IMR-90 (cell line): ENCODE data around the gene STEAP3. TPM values are rescaled to one million over a fixed set of nuclear protein-coding genes. Genes with fewer than 3 reads are reported as not detected.

Experiments
- ATAC-seq: fragments of 200-7000 bp; cut with Tn5 transposase; 2 replicates; pipeline ENCODE4 v1.9.1; 2020; ENCODE audit warnings: low read depth, mild to moderate bottlenecking, moderate library complexity
- BruUV-seq: library from RNA; stranded (reverse); fragments of 400-500 nt; replicated peaks from 2 replicates; lab custom pipeline; 2021; lab: Mats Ljungman, UMichigan
- CTCF ChIA-PET: fragments of 300-600 bp; formaldehyde crosslinking; extraction: SDS; loops from one replicate; lab custom pipeline; 2021; ENCODE audit warnings: antibody characterized with exemption; lab: Yijun Ruan, JAX
- POLR2A ChIA-PET: fragments of 300-600 bp; sonication (Branson Sonifier 250); formaldehyde crosslinking; loops from one replicate; lab custom pipeline; 2022; ENCODE audit warnings: antibody characterized with exemption; ENCODE audit not compliant: unreplicated experiment; lab: Charles Lee
- DNase-seq: peaks from one replicate; pipeline ENCODE4 v3.0.0; 2013
- H2AFZ ChIP-seq: replicated peaks from 2 replicates; pipeline ENCODE3; 2013; ENCODE audit warnings: low read length, mild to moderate bottlenecking; ENCODE audit not compliant: poor library complexity
- H2AK5ac ChIP-seq: 2 replicates; pipeline ENCODE4 v1.6.1; 2013; ENCODE audit warnings: low read depth, low read length, inconsistent platforms
- H2AK9ac ChIP-seq: replicated peaks from 2 replicates; pipeline ENCODE3; 2013; ENCODE audit warnings: mild to moderate bottlenecking, low read depth, low read length, moderate library complexity; ENCODE audit not compliant: poor library complexity
- H2BK120ac ChIP-seq: 2 replicates; pipeline ENCODE4 v1.6.1; 2013; ENCODE audit warnings: low read depth, low read length, inconsistent platforms
- H2BK15ac ChIP-seq: 3 replicates; pipeline ENCODE4 v1.6.1; 2013; ENCODE audit warnings: low read depth, low read length, inconsistent platforms
- H2BK20ac ChIP-seq: 2 replicates; pipeline ENCODE4 v1.6.1; 2013; ENCODE audit warnings: low read depth, mild to moderate bottlenecking, inconsistent platforms, low read length, moderate library complexity
- H2BK5ac ChIP-seq: 2 replicates; pipeline ENCODE4 v1.6.1; 2013; ENCODE audit warnings: mild to moderate bottlenecking, low read depth, low read length, inconsistent platforms; ENCODE audit not compliant: poor library complexity, severe bottlenecking
- H3K14ac ChIP-seq: replicated peaks from 2 replicates; pipeline ENCODE4 v1.6.1; 2013; ENCODE audit warnings: low read depth, low read length, inconsistent platforms
- H3K18ac ChIP-seq: 2 replicates; pipeline ENCODE4 v1.6.1; 2013; ENCODE audit warnings: low read depth, low read length, control low read depth
- H3K23ac ChIP-seq: 2 replicates; pipeline ENCODE4 v1.6.1; 2013; ENCODE audit warnings: low read depth, low read length, inconsistent platforms
- H3K27ac ChIP-seq: 2 replicates; pipeline ENCODE4 v1.5.1; 2013; ENCODE audit warnings: mild to moderate bottlenecking, control low read depth, low read length; ENCODE audit not compliant: insufficient read depth
- H3K27me3 ChIP-seq: 2 replicates; pipeline ENCODE4 v1.6.1; 2013; ENCODE audit warnings: low read length; ENCODE audit not compliant: control insufficient read depth, insufficient read depth
- H3K36me3 ChIP-seq: 2 replicates; pipeline ENCODE4 v1.6.1; 2013; ENCODE audit warnings: low read length, mixed read lengths; ENCODE audit not compliant: control insufficient read depth, insufficient read depth
- H3K4ac ChIP-seq: 2 replicates; pipeline ENCODE4 v1.6.1; 2013; ENCODE audit warnings: low read depth, low read length, inconsistent platforms
- H3K4me1 ChIP-seq: 2 replicates; pipeline ENCODE4 v1.6.1; 2013; ENCODE audit warnings: low read length, mixed read lengths; ENCODE audit not compliant: control insufficient read depth, insufficient read depth
- H3K4me2 ChIP-seq: 2 replicates; pipeline ENCODE4 v1.6.1; 2013; ENCODE audit warnings: low read depth, mild to moderate bottlenecking, control low read depth, low read length, moderate library complexity
- H3K4me3 ChIP-seq: 2 replicates; pipeline ENCODE4 v1.5.1; 2013; ENCODE audit warnings: low read depth, mild to moderate bottlenecking, control low read depth, low read length, moderate library complexity; ENCODE audit not compliant: insufficient read depth
- H3K56ac ChIP-seq: 2 replicates; pipeline ENCODE4 v1.6.1; 2013; ENCODE audit warnings: low read length, inconsistent platforms; ENCODE audit not compliant: insufficient read depth; ENCODE audit errors: extremely low read depth
- H3K79me1 ChIP-seq, 2 experiments: 2 replicates each; pipeline ENCODE4 v1.6.1; 2013; ENCODE audit warnings: low read length in 2 of 2, inconsistent platforms in 1 of 2, low read depth in 1 of 2
- H3K9ac ChIP-seq: 2 replicates; pipeline ENCODE4 v1.6.1; 2013; ENCODE audit warnings: low read depth, low read length, control low read depth
- H3K9me1 ChIP-seq: 2 replicates; pipeline ENCODE4 v1.6.1; 2013; ENCODE audit warnings: low read length, inconsistent platforms; ENCODE audit not compliant: insufficient read depth
- H3K9me3 ChIP-seq: 2 replicates; pipeline ENCODE4 v1.6.1; 2013; ENCODE audit warnings: low read length; ENCODE audit not compliant: control insufficient read depth, insufficient read depth
- H4K20me1 ChIP-seq: 2 replicates; pipeline ENCODE4 v1.6.1; 2013; ENCODE audit warnings: low read length, inconsistent platforms; ENCODE audit not compliant: insufficient read depth
- H4K5ac ChIP-seq: 2 replicates; pipeline ENCODE4 v1.6.1; 2013; ENCODE audit warnings: mild to moderate bottlenecking, low read depth, low read length, control low read depth
- H4K8ac ChIP-seq, 2 experiments: 2 replicates each; pipeline ENCODE4 v1.6.1; 2013; ENCODE audit warnings: low read depth in 2 of 2, low read length in 2 of 2, control low read depth in 1 of 2, inconsistent platforms in 1 of 2
- H4K91ac ChIP-seq: 2 replicates; pipeline ENCODE4 v1.6.1; 2013; ENCODE audit warnings: low read depth, low read length, inconsistent platforms; ENCODE audit not compliant: insufficient read depth
- BHLHE40 ChIP-seq: fragments of 150-350 bp; IDR thresholded peaks from 2 replicates; pipeline ENCODE4 v1.6.1; 2016; ENCODE audit warnings: mild to moderate bottlenecking, low read depth, low read length
- CEBPB ChIP-seq: IDR thresholded peaks from 2 replicates; pipeline ENCODE4 v1.6.1; 2012; ENCODE audit warnings: low read depth, low read length, improper control_type of control experiment
- CHD1 ChIP-seq: IDR thresholded peaks from 2 replicates; pipeline ENCODE4 v1.6.1; 2012; ENCODE audit warnings: low read depth, low read length, improper control_type of control experiment
- CTCF ChIP-seq: conservative IDR thresholded peaks from 2 replicates; pipeline ENCODE4 v1.5.1; 2012; ENCODE audit warnings: mild to moderate bottlenecking, low read depth, low read length, improper control_type of control experiment
- ELK1 ChIP-seq: fragments of 150-350 bp; IDR thresholded peaks from 2 replicates; pipeline ENCODE4 v1.6.1; 2016; ENCODE audit warnings: low read depth, mild to moderate bottlenecking, low read length, moderate library complexity, borderline replicate concordance
- FOS ChIP-seq: fragments of 150-350 bp; IDR thresholded peaks from 2 replicates; pipeline ENCODE4 v1.6.1; 2016; ENCODE audit warnings: low read depth, low read length
- MAZ ChIP-seq: IDR thresholded peaks from 2 replicates; pipeline ENCODE4 v1.6.1; 2012; ENCODE audit warnings: low read depth, mild to moderate bottlenecking, low read length, improper control_type of control experiment, moderate library complexity, borderline replicate concordance
- MXI1 ChIP-seq: IDR thresholded peaks from 2 replicates; pipeline ENCODE4 v1.6.1; 2012; ENCODE audit warnings: low read depth, mild to moderate bottlenecking, low read length, moderate library complexity, borderline replicate concordance
- POLR2A ChIP-seq: IDR thresholded peaks from 2 replicates; pipeline ENCODE4 v1.6.1; 2012; ENCODE audit warnings: mild to moderate bottlenecking, low read depth, low read length
- RAD21 ChIP-seq: IDR thresholded peaks from 2 replicates; pipeline ENCODE4 v1.6.1; 2012; ENCODE audit warnings: low read length, improper control_type of control experiment
- RCOR1 ChIP-seq: IDR thresholded peaks from 2 replicates; pipeline ENCODE4 v1.6.1; 2012; ENCODE audit warnings: mild to moderate bottlenecking, low read length, improper control_type of control experiment; ENCODE audit not compliant: insufficient replicate concordance
- RFX5 ChIP-seq: IDR thresholded peaks from 2 replicates; pipeline ENCODE4 v1.8.0; 2012; ENCODE audit warnings: low read depth, mild to moderate bottlenecking, low read length, moderate library complexity
- SMC3 ChIP-seq: fragments of 150-350 bp; IDR thresholded peaks from 2 replicates; pipeline ENCODE4 v1.6.1; 2016; ENCODE audit warnings: low read depth, mild to moderate bottlenecking, antibody characterized with exemption, low read length, moderate library complexity
- USF2 ChIP-seq: fragments of 150-350 bp; IDR thresholded peaks from 2 replicates; pipeline ENCODE4 v1.6.1; 2017; ENCODE audit warnings: mild to moderate bottlenecking, antibody characterized with exemption, low read length, low read depth
- WGBS, 2 experiments: methylation state at CpG; one replicate each; pipeline versions ENCODE4 v1.1.5 to v1.1.7; 2013; ENCODE audit warnings: missing lambda C conversion rate in 2 of 2; ENCODE audit not compliant: insufficient read length in 1 of 2; ENCODE audit errors: extremely low coverage in 2 of 2; 5-methylcytosine and 5-hydroxymethylcytosine counted together
- dilution Hi-C: fragments of 300-500 bp; cut with HindIII; formaldehyde crosslinking; loops from one replicate; pipeline ENCODE4 v1.14.3; 2018; ENCODE audit warnings: low sequenced_read_pairs; ENCODE audit not compliant: unreplicated experiment
- in situ Hi-C: fragments of 300-500 bp; cut with MboI; formaldehyde crosslinking; loops from 3 replicates; pipeline ENCODE4 v1.14.3; 2019; ENCODE audit warnings: low sequenced_read_pairs, inconsistent platforms, mixed read lengths
- intact Hi-C: fragments of 100-400 bp; cut with micrococcal nuclease; formaldehyde crosslinking; loops from 2 replicates; pipeline ENCODE4 v1.10.0; 2022
- polyA plus RNA-seq, 3 experiments: library from polyadenylated mRNA; depleted of rRNA; stranded (reverse); fragments of >200 nt; gene quantifications; 2 replicates each; pipeline ENCODE4 v1.2.3, GENCODE V29; 2012; ENCODE audit warnings: low replicate concordance in 1 of 3
- total RNA-seq: library from RNA; depleted of rRNA; stranded (reverse); fragments of >200 nt; gene quantifications from 2 replicates; pipeline ENCODE4 v1.2.3, GENCODE V29; 2012

The STEAP3 gene
- total and polyA plus RNA-seq, 2 of the 4 experiments (the other 2 are of a cell fraction), result 19.4 to 43.9 TPM

GRCh38 chr2:119222863-119223520 is 642 bp upstream of the STEAP3 start:
- CTCF ChIA-PET, result no interaction called here
- DNase-seq, result no peak
- TF ChIP-seq POLR2A (no peak), SMC3 (no peak), MAZ (no peak), RCOR1 (no peak), CTCF (no peak), CHD1 (no peak), RFX5 (no peak), FOS (no peak), RAD21 (no peak), MXI1 (no peak), BHLHE40 (no peak), USF2 (no peak), CEBPB (no peak), ELK1 (no peak)

More at GRCh38 chr2:119222863-119223520, 642 bp upstream of the STEAP3 start:
- no peak for ATAC-seq
- Histone ChIP-seq H3K23ac (no peak overlapping the region), H2BK20ac (no peak overlapping the region), H2BK5ac (no peak overlapping the region), H2BK120ac (peak overlapping the region; percentile 41), H3K9me3 (no peaks in the 10 kb centered on the region), H2AK9ac (peak overlapping the region; percentile 92), H4K91ac (peak overlapping the region; percentile 29; the same call in 1 of the 2 replicates), H3K4ac (peak overlapping the region; percentile 57), H3K79me1 (peaks cover 0 to 21% of the 10 kb centered on the region in 2 experiments; a peak in 2 of 4 replicates), H3K9me1 (peaks cover 3% of the 10 kb centered on the region; the same call in 1 of the 2 replicates), H3K18ac (peak overlapping the region; percentile 31; the same call in 1 of the 2 replicates), H3K4me1 (peaks cover 19% of the 10 kb centered on the region), H2AFZ (peak overlapping the region; percentile 93), H3K36me3 (no peaks in the 10 kb centered on the region), H3K56ac (no peak overlapping the region), H3K27me3 (no peaks in the 10 kb centered on the region; the same call in 1 of the 2 replicates), H3K27ac (no peak overlapping the region; the same call in 1 of the 2 replicates), H4K5ac (0 out of 2 replicates have a peak overlapping the region, but pooled peaks have one; percentile 12), H4K20me1 (no peaks in the 10 kb centered on the region), H3K9ac (0 out of 2 replicates have a peak overlapping the region, but pooled peaks have one; percentile 9), H3K4me3 (peak overlapping the region; percentile 91), H2BK15ac (no peak overlapping the region), H3K14ac (no peak overlapping the region), H2AK5ac (peak overlapping the region; percentile 58), H3K4me2 (peak overlapping the region; percentile 42), H4K8ac (peak overlapping the region in 1 of 2 experiments; percentile 69; a peak in 2 of 4 replicates)
- WGBS, 2 experiments, result 83% methylated on average over 1 of the region's 22 CpGs; no CpG with 5 or more reads in 1 of the 2 experiments
- in situ Hi-C loops (no loop called here), intact Hi-C loops (loop anchor here (5.0 kb wide), 1 partner anchor 144 kb away; the partner anchor contains the start of genes C2orf76 and DBI), dilution Hi-C loops (no loop called here)
- POLR2A ChIA-PET, result no interaction called here
- no TSS peak for BruUV-seq
